SH-SY5Y (cell line): ENCODE measurements around the gene COLEC12.

ENCODE experiments used
- GATA2 ChIP-seq: IDR thresholded peaks from 2 replicates; pipeline ENCODE4 v1.6.1; 2011; ENCODE audit warnings: mild to moderate bottlenecking, low read depth, low read length
- GATA3 ChIP-seq: IDR thresholded peaks from 2 replicates; pipeline ENCODE4 v1.6.1; 2011; ENCODE audit warnings: low read depth, mild to moderate bottlenecking, low read length, moderate library complexity

- TF ChIP-seq GATA3 (no peak), GATA2 (no peak)
These were observed 26.7 kb downstream of the COLEC12 start for GRCh38 chr18:473802-474201.
